Nephron (organoid): ENCODE measurements around the gene ASGR1.

Source experiments
- H3K27ac Mint-ChIP-seq, 3 experiments: 2 replicates each; pipeline ENCODE4 v1.8.0; 2020; ENCODE audit warnings: mixed read lengths in 3 of 3, mild to moderate bottlenecking in 2 of 3, moderate library complexity in 1 of 3
- H3K27me3 Mint-ChIP-seq: 2 replicates; pipeline ENCODE4 v1.8.0; 2021; ENCODE audit warnings: low read depth, mild to moderate bottlenecking, moderate library complexity, mixed read lengths
- H3K36me3 Mint-ChIP-seq: 2 replicates; pipeline ENCODE4 v1.8.0; 2020; ENCODE audit warnings: low read depth, mixed read lengths
- H3K4me1 Mint-ChIP-seq: 2 replicates; pipeline ENCODE4 v1.8.0; 2020; ENCODE audit warnings: mixed read lengths
- H3K4me3 Mint-ChIP-seq, 3 experiments: 2 replicates each; pipeline ENCODE4 v1.8.0; 2020; ENCODE audit warnings: mild to moderate bottlenecking in 3 of 3, mixed read lengths in 3 of 3, moderate library complexity in 2 of 3
- H3K9me3 Mint-ChIP-seq: 2 replicates; pipeline ENCODE4 v1.8.0; 2020; ENCODE audit warnings: mixed read lengths
- TF ChIP-seq, protein P1 (sequence below), 3 experiments: fragments of 200-600 bp; sonication (generic); IDR thresholded peaks; one replicate each; pipeline ENCODE4 v1.5.0; 2021; ENCODE audit warnings: antibody characterized with exemption in 3 of 3; ENCODE audit not compliant: unreplicated experiment in 3 of 3

ASGR1 gene

DNA sequence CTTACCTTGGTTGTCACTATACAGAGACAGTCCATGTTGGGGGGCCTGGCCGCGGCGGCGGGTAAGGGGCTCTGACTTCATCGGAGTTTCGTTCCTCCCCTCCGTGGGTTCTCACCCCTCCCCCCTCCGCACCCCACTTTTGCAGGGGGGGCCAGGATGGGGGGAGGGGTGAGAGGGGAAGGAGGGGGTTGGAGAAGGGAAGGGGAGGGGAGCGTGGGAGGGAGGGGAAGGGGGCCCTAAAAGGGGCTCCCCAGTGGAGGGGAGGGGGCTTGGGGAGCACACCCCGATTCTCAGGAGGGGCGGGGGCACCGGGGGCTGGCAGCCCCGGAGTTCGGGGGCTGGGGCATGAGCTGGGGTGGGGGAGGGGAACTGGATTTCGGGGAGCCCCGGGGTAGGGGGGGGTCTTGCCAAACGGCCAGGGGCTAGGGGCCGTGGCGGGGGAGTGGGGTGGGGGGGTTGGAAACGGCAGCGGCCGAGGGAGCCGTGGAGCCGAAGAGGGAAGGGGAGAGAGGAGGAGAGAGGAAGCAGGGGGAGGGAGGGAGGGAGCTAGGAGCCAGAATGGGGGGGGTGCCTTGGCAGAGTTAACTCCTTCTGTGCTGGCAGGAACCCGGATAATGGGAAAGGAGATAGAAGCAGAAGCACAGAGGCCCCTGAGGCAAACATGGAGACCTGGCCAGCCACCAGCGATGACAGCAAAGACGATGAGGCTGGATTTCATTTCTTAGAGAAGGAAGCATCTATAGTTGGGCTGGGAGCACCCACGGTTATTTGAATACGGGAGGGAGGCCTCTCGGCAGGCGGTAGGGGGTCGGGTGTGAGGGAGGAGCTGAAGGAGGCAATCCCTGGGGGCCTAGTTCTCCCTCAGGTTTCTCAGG, 38.2 kb upstream of the ASGR1 start:
- Mint-ChIP-seq H3K27me3 (peaks cover 4% of the 10 kb centered on the region), H3K4me1 (peaks cover 75% of the 10 kb centered on the region), H3K36me3 (peaks cover 8% of the 10 kb centered on the region), H3K4me3 (peak overlapping the region; percentile 89 to 93 (median 90)), H3K9me3 (no peaks in the 10 kb centered on the region), H3K27ac (peak overlapping the region; percentile 93 to 96 (median 95))
- TF ChIP-seq, protein P1, sequence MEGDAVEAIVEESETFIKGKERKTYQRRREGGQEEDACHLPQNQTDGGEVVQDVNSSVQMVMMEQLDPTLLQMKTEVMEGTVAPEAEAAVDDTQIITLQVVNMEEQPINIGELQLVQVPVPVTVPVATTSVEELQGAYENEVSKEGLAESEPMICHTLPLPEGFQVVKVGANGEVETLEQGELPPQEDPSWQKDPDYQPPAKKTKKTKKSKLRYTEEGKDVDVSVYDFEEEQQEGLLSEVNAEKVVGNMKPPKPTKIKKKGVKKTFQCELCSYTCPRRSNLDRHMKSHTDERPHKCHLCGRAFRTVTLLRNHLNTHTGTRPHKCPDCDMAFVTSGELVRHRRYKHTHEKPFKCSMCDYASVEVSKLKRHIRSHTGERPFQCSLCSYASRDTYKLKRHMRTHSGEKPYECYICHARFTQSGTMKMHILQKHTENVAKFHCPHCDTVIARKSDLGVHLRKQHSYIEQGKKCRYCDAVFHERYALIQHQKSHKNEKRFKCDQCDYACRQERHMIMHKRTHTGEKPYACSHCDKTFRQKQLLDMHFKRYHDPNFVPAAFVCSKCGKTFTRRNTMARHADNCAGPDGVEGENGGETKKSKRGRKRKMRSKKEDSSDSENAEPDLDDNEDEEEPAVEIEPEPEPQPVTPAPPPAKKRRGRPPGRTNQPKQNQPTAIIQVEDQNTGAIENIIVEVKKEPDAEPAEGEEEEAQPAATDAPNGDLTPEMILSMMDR (IDR thresholded peaks at IDR 0.05; ENCODE audit: unreplicated experiment in 3 of 3) = no peak

DNA sequence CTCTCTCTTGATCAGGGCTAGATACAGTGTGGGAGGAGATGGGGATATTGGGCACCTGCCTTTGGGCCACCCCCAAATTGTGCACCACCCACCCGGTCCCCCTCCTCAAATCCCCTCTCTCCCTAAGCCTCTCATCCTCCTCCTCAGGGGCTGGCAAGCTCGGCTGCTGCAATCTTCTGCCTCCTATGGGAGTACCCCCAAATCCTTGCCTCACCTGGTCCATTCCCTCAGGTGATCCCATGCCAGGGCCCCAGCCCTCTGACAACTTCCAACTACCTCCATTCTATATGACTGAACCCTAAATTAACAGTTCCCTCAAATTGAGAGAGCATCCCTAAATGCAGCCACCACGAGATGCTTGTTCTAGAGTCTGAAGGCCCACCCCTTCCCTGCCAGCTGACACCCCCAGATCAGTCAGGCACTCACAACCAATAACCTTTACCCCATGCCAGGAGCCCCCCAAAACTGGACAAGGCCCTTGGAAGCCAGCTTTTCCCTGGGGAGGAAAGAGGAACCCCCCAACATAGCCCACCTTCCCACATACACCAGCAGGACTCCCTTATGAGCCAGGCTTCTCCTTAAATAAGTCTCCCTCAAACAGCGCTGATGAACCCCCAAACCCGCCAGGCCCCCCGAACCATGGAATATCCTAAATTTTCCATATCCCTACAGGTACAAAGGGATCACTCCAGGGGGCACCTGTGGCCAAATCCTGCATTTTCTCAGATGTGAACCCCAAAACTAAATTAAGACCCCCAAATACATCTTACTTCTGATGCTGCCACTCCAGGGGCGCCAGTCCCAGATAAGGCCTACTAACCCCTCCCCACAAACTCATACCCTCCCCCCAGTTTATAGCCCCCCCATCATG, 37.3 kb upstream of the ASGR1 start:
- H3K36me3 Mint-ChIP-seq = peaks cover 5% of the 10 kb centered on the region

DNA sequence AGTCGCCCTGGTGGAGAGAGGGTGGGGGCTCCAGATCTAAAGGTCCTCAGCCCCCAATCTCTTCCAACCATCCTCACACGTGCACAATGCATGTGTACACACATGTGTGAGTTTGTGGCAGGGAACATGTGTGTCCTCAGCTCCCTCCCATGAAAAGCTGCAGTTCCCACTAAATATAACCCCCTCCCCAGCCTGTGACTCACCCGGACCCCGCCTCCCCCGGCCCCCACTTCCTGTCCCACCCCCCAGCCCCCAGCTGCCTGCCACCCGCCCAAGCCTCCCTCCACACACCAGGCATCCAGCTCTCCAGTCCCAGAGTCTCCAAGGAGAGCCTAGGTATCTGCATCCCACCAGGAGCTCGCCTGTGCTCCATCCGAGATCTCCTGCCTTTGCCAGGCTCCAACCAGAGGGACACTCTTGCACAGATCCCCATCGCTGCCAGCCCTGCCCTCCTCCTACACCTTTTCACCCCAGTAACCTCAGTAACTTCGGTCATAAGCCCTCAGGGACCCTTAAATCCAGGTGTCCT, 36.5 kb upstream of the ASGR1 start:
- H3K9me3 Mint-ChIP-seq = no peaks in the 10 kb centered on the region
- H3K4me1 Mint-ChIP-seq = peaks cover 70% of the 10 kb centered on the region
- H3K27ac Mint-ChIP-seq = peak overlapping the region; percentile 89 to 96 (median 95)
- TF ChIP-seq, protein P1 (IDR thresholded peaks at IDR 0.05; ENCODE audit: unreplicated experiment in 3 of 3) = no peak
- H3K36me3 Mint-ChIP-seq = peaks cover 5% of the 10 kb centered on the region
- H3K27me3 Mint-ChIP-seq = peaks cover 4% of the 10 kb centered on the region
- peak overlapping the region; percentile 86 to 90 (median 89) for H3K4me3 Mint-ChIP-seq

More for the DNA sequence above, 37.3 kb upstream of the ASGR1 start:
- TF ChIP-seq, protein P1 (IDR thresholded peaks at IDR 0.05; ENCODE audit: unreplicated experiment in 3 of 3) = no peak
- peaks cover 4% of the 10 kb centered on the region for H3K27me3 Mint-ChIP-seq
- H3K27ac Mint-ChIP-seq = peak overlapping the region; percentile 76 to 95 (median 89)
- H3K9me3 Mint-ChIP-seq = no peaks in the 10 kb centered on the region
- peaks cover 77% of the 10 kb centered on the region for H3K4me1 Mint-ChIP-seq
- H3K4me3 Mint-ChIP-seq = peak overlapping the region; percentile 86 to 90 (median 89)

DNA sequence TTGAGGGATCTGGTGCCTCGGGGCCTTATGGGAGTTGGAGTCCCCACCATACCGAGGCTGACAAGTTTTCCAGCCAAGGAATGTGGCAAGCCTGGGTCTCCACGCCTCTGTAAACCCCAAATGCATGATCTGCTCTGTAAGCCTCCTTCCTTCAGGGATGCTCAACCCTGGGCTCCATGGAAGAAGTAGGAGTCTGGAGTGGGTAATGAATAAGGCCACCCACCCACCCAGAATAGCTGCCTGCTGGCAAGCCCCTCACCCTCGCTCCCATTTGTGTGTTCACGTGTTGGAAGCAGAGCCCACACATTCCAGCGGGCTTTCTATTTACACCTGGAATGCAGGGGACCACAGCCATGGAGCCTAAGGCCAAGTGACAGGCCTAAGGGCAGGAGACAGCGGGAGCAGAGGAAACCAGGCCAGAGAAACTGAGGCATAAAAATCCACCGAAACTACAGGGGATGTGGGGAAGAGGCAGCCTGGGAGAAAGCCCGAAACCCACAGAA, 36.0 kb upstream of the ASGR1 start:
- TF ChIP-seq, protein P1 (IDR thresholded peaks at IDR 0.05; ENCODE audit: unreplicated experiment in 3 of 3) = peak in 1 of 3 experiments; percentile 2
- peak overlapping the region; percentile 86 to 90 (median 89) for H3K4me3 Mint-ChIP-seq
- H3K4me1 Mint-ChIP-seq = peaks cover 69% of the 10 kb centered on the region
- H3K27me3 Mint-ChIP-seq = peaks cover 4% of the 10 kb centered on the region
- H3K9me3 Mint-ChIP-seq = no peaks in the 10 kb centered on the region
- peaks cover 5% of the 10 kb centered on the region for H3K36me3 Mint-ChIP-seq
- H3K27ac Mint-ChIP-seq = peak overlapping the region; percentile 89 to 96 (median 95)

DNA sequence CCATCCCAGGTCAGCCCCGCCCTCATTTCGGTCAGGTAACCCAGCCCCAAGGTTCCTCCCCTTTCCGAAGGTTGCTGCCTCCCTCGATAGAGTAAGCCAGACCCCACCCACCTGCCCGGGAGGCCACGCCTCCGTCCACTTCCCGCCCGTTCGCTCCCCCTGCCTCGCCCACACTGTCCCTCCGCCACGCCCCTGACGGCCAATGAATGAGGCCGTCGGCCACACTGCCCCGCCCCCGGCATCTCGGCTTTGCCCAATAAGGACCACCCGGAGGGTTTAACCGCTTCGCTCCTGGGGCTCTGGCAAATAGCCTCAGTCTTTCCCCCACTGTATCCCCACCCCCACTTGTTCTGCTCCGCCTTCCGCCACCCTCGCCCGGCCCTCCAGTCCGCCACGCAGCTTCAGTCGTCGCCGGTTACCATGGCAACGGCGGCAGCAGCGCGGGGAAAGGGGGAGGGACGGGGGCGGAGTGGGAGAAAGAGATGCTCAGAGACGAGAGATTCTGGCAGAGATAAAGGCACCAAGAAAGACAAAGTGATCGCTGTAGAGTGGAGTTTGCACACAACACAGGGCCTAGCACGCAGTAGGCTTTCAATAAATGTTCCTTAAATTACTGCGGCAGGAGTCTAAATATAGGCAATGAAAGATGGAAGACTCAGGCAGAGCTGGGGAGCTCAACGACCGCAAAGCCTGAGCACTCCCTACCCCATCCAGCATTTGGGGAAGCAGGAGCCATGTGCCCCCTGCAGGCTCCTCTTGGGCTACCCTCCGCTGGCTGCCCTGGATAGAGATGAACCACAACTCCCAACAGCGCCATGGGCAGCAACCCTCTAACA, 35.3 kb upstream of the ASGR1 start:
- TF ChIP-seq, protein P1 (IDR thresholded peaks at IDR 0.05; ENCODE audit: unreplicated experiment in 3 of 3) = peak; percentile 49 to 67 (median 54)
- H3K4me3 Mint-ChIP-seq = peak overlapping the region; percentile 86 to 90 (median 89)
- H3K36me3 Mint-ChIP-seq = peaks cover 5% of the 10 kb centered on the region
- H3K4me1 Mint-ChIP-seq = peaks cover 70% of the 10 kb centered on the region
- peaks cover 4% of the 10 kb centered on the region for H3K27me3 Mint-ChIP-seq
- H3K9me3 Mint-ChIP-seq = no peaks in the 10 kb centered on the region
- H3K27ac Mint-ChIP-seq = peak overlapping the region; percentile 89 to 96 (median 95)
